GM12878 (cell line): ENCODE measurements around the gene LAP3.

Experiments
- BRCA1 ChIP-seq: IDR thresholded peaks from 2 replicates; pipeline ENCODE4 v1.6.1; 2011; ENCODE audit warnings: low read depth, low read length, improper control_type of control experiment
- CREB1 ChIP-seq: IDR thresholded peaks from 2 replicates; pipeline ENCODE4 v1.6.1; 2012; ENCODE audit warnings: low read depth, mild to moderate bottlenecking, inconsistent platforms
- FOXM1 ChIP-seq: IDR thresholded peaks from 2 replicates; pipeline ENCODE4 v1.6.1; 2012; ENCODE audit warnings: low read depth, mild to moderate bottlenecking, inconsistent platforms, low read length, moderate library complexity
- NRF1 ChIP-seq: conservative IDR thresholded peaks from 2 replicates; pipeline ENCODE4 v1.6.1; 2011; ENCODE audit warnings: mild to moderate bottlenecking, low read depth, low read length, improper control_type of control experiment
- POLR2A ChIP-seq: IDR thresholded peaks from 2 replicates; pipeline ENCODE4 v1.6.1; 2011; ENCODE audit warnings: low read depth, mild to moderate bottlenecking, low read length
- RFX5 ChIP-seq: IDR thresholded peaks from 2 replicates; pipeline ENCODE4 v1.6.1; 2011; ENCODE audit warnings: low read depth, low read length, improper control_type of control experiment
- SREBF1 ChIP-seq: IDR thresholded peaks from 2 replicates; pipeline ENCODE4 v1.6.1; 2012; ENCODE audit warnings: mild to moderate bottlenecking, low read length
- SREBF2 ChIP-seq: IDR thresholded peaks from 2 replicates; pipeline ENCODE4 v1.6.1; 2012; ENCODE audit warnings: mild to moderate bottlenecking, low read length
- ZNF207 ChIP-seq: fragments of 450-650 bp; IDR thresholded peaks from 2 replicates; pipeline ENCODE4 v1.6.1; 2014; ENCODE audit warnings: antibody characterized with exemption, mild to moderate bottlenecking, borderline replicate concordance
- TF ChIP-seq, protein P1 (sequence below): IDR thresholded peaks from 2 replicates; pipeline ENCODE4 v1.6.1; 2011; ENCODE audit warnings: borderline replicate concordance, low read depth, mild to moderate bottlenecking, moderate library complexity, mixed read lengths, low read length; ENCODE audit not compliant: insufficient read depth; ENCODE audit errors: extremely low read length

DNA sequence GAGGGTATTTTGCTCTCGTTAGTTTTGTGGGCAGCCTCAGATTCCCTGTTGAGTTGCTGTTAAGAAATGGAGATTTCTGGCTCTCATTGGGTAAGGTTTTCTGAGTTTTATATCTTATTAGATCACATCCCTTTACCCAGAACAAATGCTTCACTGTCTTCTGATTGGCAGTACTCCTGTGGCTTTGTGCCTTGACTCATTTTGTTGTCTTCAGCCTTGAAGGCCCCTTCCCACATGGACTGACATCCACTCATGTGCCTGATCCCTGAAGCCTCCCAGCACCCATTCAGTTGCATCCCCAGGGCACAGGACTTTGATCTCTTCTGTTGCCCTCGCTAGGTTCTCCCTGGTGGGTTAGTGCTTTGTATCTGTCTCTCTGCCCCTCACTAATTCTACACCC, 47.8 kb downstream of the LAP3 start:
- TF ChIP-seq POLR2A (no peak), ZNF207 (no peak), NRF1 (no peak), SREBF1 (no peak), BRCA1 (no peak), RFX5 (no peak), CREB1 (no peak), SREBF2 (no peak), FOXM1 (no peak)
- TF ChIP-seq, protein P1, sequence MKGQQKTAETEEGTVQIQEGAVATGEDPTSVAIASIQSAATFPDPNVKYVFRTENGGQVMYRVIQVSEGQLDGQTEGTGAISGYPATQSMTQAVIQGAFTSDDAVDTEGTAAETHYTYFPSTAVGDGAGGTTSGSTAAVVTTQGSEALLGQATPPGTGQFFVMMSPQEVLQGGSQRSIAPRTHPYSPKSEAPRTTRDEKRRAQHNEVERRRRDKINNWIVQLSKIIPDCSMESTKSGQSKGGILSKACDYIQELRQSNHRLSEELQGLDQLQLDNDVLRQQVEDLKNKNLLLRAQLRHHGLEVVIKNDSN: no peak
